Tibial nerve (tissue), 4 donors: Measurements from ENCODE around the gene CD48. TPM values are rescaled to one million over a fixed set of nuclear protein-coding genes. Genes with fewer than 3 reads are reported as not detected.

Experiments used
- DNase-seq, 2 donors: peaks; one replicate each; pipeline ENCODE4 v3.0.0-alpha.2; 2019; ENCODE audit warnings: low spot score in 2 of 2
- H3K27ac ChIP-seq, 4 donors: fragments of 200-600 bp; sonication (generic) in 3 of 4; one replicate each; pipeline ENCODE4 v1.5.1; 2017 to 2019; ENCODE audit warnings: mild to moderate bottlenecking in 1 of 4
- H3K27me3 ChIP-seq, 2 donors: fragments of 200-600 bp; sonication (generic) in 1 of 2; one replicate each; pipeline versions ENCODE4 v1.5.1 to v1.6.0; 2017 to 2019
- H3K36me3 ChIP-seq, 3 donors: fragments of 200-600 bp; sonication (generic); one replicate each; pipeline ENCODE4 v1.5.1; 2018 to 2019
- H3K4me1 ChIP-seq, 4 donors: fragments of 200-600 bp; sonication (generic) in 3 of 4; one replicate each; pipeline ENCODE4 v1.5.1; 2017 to 2019
- H3K4me3 ChIP-seq, 4 donors: fragments of 200-600 bp; sonication (generic) in 3 of 4; one replicate each; pipeline ENCODE4 v1.5.1; 2017 to 2019; ENCODE audit warnings: mild to moderate bottlenecking in 1 of 4, moderate library complexity in 1 of 4
- H3K9me3 ChIP-seq, 4 donors: fragments of 200-600 bp; sonication (generic) in 3 of 4; one replicate each; pipeline ENCODE4 v1.5.1; 2017 to 2019
- CTCF ChIP-seq, 5 experiments: fragments of 200-600 bp in 3 of 5; fragments of 450-650 bp in 2 of 5; sonication (generic) in 3 of 5; IDR thresholded peaks; one replicate each; pipeline ENCODE4 v1.5.1; 2016 to 2019; ENCODE audit warnings: antibody characterized with exemption in 5 of 5, mild to moderate bottlenecking in 3 of 5, moderate library complexity in 2 of 5
- EP300 ChIP-seq, 2 donors: sonication (generic); formaldehyde crosslinking; IDR thresholded peaks; one replicate each; pipeline ENCODE4 v1.6.1; 2017; ENCODE audit warnings: antibody characterized with exemption in 2 of 2, mild to moderate bottlenecking in 1 of 2
- POLR2A ChIP-seq, 2 donors: fragments of 450-650 bp; IDR thresholded peaks; one replicate each; pipeline ENCODE4 v1.6.1; 2017; ENCODE audit warnings: antibody characterized with exemption in 2 of 2, mild to moderate bottlenecking in 2 of 2, moderate library complexity in 2 of 2
- WGBS, 2 donors: methylation state at CpG; one replicate each; pipeline ENCODE4 v1.1.5; 2018; 5-methylcytosine and 5-hydroxymethylcytosine counted together
- total RNA-seq, 4 donors: library from RNA; depleted of rRNA; stranded (reverse); fragments of >200 nt; gene quantifications; one replicate each; pipeline ENCODE4 v1.1.0, GENCODE V29; 2016

CD48 gene
- total RNA-seq, 4 donors from 2014 or later, result 1.5 to 5.9 (median 2.0) TPM

- peak overlapping the region in 2 of 4 donors; percentile 41 to 56 for H3K27ac ChIP-seq
- H3K4me3 ChIP-seq, result no peak overlapping the region
- H3K4me1 ChIP-seq, result peaks cover 0 to 15% (median 4%) of the 10 kb centered on the region in 4 donors
- no peaks in the 10 kb centered on the region for H3K36me3 ChIP-seq
- 9 to 17% methylated on average over 6 of the region's 6 CpGs for WGBS, 2 donors
- DNase-seq, result peak in 1 of 2 donors; percentile 46
- no peaks in the 10 kb centered on the region for H3K27me3 ChIP-seq
- H3K9me3 ChIP-seq, result peaks cover 0 to 13% (median 5%) of the 10 kb centered on the region in 4 donors
- no peak for TF ChIP-seq POLR2A (IDR thresholded peaks at IDR 0.05)
- no peak for TF ChIP-seq CTCF (IDR thresholded peaks at IDR 0.05)
- peak in 1 of 2 donors; percentile 47 for TF ChIP-seq EP300 (IDR thresholded peaks at IDR 0.05)
Measured at GRCh38 chr1:160665330-160666078, 46.1 kb downstream of the CD48 start.

GRCh38 chr1:160664573-160665051 lies 47.0 kb downstream of the CD48 start:
- Histone ChIP-seq H3K9me3 (peaks cover 0 to 9% (median 4%) of the 10 kb centered on the region in 4 donors), H3K4me3 (no peak overlapping the region), H3K27me3 (no peaks in the 10 kb centered on the region), H3K4me1 (peaks cover 0 to 15% (median 4%) of the 10 kb centered on the region in 4 donors), H3K36me3 (no peaks in the 10 kb centered on the region), H3K27ac (no peak overlapping the region)
- WGBS, 2 donors, result 70 to 75% methylated on average over 3 of the region's 3 CpGs
- TF ChIP-seq CTCF (IDR thresholded peaks at IDR 0.05), result no peak
- no peak for TF ChIP-seq POLR2A (IDR thresholded peaks at IDR 0.05)
- TF ChIP-seq EP300 (IDR thresholded peaks at IDR 0.05), result no peak
- DNase-seq, result no peak

- H3K4me3 ChIP-seq, result no peak overlapping the region
- H3K27ac ChIP-seq, result no peak overlapping the region
- H3K9me3 ChIP-seq, result peaks cover 0 to 5% (median 0%) of the 10 kb centered on the region in 4 donors
- no peaks in the 10 kb centered on the region for H3K27me3 ChIP-seq
- H3K4me1 ChIP-seq, result peaks cover 0 to 15% (median 4%) of the 10 kb centered on the region in 4 donors
- no peak for TF ChIP-seq POLR2A (IDR thresholded peaks at IDR 0.05)
- no peak for TF ChIP-seq EP300 (IDR thresholded peaks at IDR 0.05)
- no peak for TF ChIP-seq CTCF (IDR thresholded peaks at IDR 0.05)
- 87% methylated on average over 4 of the region's 4 CpGs for WGBS, 2 donors
- no peak for DNase-seq
- H3K36me3 ChIP-seq, result no peaks in the 10 kb centered on the region
Measured at GRCh38 chr1:160662910-160663309, 48.7 kb downstream of the CD48 start.

GRCh38 chr1:160659566-160659965 lies 52.1 kb downstream of the CD48 start:
- DNase-seq, result no peak

More at GRCh38 chr1:160659566-160659965, 52.1 kb downstream of the CD48 start:
- Histone ChIP-seq H3K4me1 (peaks cover 0 to 2% (median 0%) of the 10 kb centered on the region in 4 donors), H3K27me3 (no peaks in the 10 kb centered on the region), H3K36me3 (no peaks in the 10 kb centered on the region), H3K4me3 (no peak overlapping the region), H3K27ac (no peak overlapping the region), H3K9me3 (peaks cover 0 to 5% (median 0%) of the 10 kb centered on the region in 4 donors)
- no peak for TF ChIP-seq EP300 (IDR thresholded peaks at IDR 0.05)
- no peak for TF ChIP-seq CTCF (IDR thresholded peaks at IDR 0.05)
- 92 to 93% methylated on average over 4 of the region's 4 CpGs for WGBS, 2 donors
